Measurements from ENCODE around the gene HOXD8.

The HOXD8 gene

DNA sequence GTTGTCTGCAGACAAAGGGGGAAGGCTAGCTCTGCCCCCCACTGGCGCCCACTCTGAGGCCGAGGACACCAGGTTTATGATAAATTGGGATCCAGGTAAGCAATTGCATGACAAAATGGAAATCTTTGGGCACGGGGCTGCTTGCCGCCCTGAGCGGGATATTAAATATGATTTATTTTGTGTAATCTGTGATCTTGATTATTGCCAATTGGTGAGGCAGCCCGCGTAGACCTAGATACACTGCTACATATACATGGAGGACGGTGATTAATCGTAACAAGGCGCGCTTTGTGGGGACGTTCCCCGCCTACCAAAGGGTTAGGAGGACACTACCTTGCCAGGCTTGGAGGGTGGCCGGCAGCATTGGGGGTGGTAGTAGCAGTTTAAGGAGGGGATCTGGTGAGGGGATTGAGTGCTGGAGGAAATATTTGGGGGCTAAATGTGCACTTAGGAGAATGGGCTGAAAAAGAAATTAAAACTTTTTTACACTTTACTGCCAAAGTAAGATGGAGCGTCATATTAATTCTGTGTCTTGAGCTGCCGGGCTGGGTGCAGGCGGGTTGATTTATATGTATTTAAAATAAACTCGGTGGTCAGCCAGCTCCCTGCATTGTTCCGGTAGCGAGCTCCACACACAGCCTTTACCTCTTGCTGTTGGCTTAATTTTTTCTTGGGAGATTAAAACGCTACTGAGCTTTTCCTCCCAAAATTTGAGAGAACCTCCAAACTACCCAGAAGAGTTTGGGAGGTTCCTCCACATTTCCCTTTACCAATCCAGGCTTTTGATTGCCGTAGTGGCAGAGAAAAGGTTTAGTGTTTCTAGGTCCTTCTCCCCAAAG lies 31.7 kb downstream of the HOXD8 start:
- DNase-seq = no peak

GRCh38 chr2:176161825-176162626 lies 32.5 kb downstream of the HOXD8 start:
- DNase-seq = no peak

GRCh38 chr2:176162911-176163671 lies 33.6 kb downstream of the HOXD8 start:
- DNase-seq = no peak

GRCh38 chr2:176163672-176164056 lies 34.2 kb downstream of the HOXD8 start:
- DNase-seq = no peak

DNA sequence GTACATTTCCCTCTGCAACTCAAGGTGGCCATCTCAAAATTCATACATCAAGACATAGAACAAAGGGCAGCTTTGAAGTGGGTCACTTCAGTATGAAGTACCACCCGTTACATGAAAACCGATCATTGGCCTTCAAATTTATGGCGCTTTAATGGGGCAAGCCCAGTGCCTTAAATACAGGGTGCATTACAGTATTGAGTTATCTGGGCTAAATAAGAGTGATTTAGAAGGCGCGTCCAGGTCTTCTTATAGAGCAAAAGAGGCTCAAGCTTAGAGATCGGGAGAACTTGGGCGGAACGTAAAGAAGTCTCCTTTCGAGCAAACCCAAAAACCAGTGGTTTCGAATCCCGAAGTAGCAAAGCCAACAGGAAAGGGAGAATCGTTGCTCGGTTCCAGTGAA lies 34.7 kb downstream of the HOXD8 start:
- no peak for DNase-seq

GRCh38 chr2:176164611-176165369 lies 35.3 kb downstream of the HOXD8 start:
- DNase-seq = no peak

DNA sequence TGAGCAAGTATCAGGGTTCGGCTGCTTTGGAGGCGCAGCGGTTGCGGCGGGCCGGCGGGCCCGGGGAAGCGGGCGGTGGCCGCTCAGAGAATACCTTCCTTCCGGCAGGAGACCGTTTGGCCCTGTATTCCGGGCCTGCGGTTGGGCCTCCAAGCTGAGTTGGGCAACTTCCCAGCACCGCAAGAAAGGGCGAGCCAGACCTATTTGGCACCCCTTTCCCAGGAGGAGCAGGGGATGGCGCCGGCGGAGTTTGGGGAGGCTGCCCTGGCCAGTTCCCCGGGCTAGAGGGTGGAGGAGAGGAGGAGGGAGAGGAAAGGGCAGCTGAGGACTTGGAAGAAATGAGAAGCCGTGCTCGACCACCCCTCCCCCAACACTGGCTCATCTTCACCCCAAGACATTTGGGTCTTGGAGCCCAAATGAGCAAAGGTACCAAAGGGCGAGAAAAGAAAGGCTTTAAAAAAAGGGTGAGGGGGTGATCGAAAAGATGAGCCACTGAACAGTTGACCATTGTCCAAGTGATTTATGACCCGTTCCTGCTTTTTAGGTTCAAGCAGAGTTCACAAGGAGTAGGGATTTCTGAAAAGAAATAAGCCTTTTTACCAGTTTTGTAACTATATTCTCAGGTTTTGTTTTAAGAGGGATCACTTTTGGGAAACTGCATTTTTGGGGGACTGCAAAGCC lies 36.0 kb downstream of the HOXD8 start:
- no peak for DNase-seq

DNA sequence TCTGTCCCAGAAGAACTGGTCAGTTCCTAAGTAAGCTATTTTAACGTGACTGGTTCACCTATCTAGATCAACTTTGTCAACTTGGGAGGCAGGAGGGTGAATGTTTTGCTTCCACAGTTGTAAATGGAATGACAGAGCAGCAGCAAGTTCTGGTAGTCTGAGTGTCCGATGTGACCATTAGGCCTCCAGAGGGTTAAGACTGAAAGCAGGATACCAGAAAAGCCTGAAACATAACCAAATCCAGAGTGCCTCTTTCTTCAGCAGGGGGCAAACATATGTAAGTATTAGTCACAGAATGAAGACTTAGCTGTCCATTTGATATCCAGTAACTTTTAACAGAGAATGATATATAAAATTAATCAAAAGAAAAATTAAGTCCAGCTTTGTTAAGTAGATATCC lies 36.8 kb downstream of the HOXD8 start:
- no peak for DNase-seq

DNA sequence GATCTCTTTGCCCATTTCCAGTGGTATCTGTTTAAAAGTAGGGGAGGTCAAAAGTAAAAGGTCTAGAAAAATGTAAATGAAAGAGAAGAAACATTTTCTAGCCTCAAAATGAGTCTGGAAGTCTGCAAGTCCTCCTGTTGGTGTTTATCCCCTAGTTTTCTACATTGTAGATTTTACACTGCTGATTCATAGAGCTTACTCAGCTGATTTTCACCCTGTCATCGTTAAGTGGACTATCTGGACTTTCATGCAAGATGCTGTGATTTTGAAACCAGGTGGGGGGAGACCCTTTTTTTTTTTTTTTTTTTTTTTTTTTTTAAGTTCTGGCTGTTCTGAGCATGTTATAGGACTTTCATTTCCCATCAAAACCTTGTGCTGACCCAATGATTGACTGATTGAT lies 37.9 kb downstream of the HOXD8 start:
- no peak for DNase-seq

- DNase-seq = no peak
Observed at GRCh38 chr2:176169181-176169580, 39.7 kb downstream of the HOXD8 start.

- no peak for DNase-seq
Observed at GRCh38 chr2:176169711-176170110, 40.2 kb downstream of the HOXD8 start.

- DNase-seq = no peak
Observed at GRCh38 chr2:176170602-176171305, 41.2 kb downstream of the HOXD8 start.

- no peak for DNase-seq
Observed at GRCh38 chr2:176171351-176172006, 42.0 kb downstream of the HOXD8 start.

GRCh38 chr2:176172007-176172894 lies 42.7 kb downstream of the HOXD8 start:
- DNase-seq = no peak

- no peak for DNase-seq
Observed at GRCh38 chr2:176172895-176173566, 43.5 kb downstream of the HOXD8 start.

DNA sequence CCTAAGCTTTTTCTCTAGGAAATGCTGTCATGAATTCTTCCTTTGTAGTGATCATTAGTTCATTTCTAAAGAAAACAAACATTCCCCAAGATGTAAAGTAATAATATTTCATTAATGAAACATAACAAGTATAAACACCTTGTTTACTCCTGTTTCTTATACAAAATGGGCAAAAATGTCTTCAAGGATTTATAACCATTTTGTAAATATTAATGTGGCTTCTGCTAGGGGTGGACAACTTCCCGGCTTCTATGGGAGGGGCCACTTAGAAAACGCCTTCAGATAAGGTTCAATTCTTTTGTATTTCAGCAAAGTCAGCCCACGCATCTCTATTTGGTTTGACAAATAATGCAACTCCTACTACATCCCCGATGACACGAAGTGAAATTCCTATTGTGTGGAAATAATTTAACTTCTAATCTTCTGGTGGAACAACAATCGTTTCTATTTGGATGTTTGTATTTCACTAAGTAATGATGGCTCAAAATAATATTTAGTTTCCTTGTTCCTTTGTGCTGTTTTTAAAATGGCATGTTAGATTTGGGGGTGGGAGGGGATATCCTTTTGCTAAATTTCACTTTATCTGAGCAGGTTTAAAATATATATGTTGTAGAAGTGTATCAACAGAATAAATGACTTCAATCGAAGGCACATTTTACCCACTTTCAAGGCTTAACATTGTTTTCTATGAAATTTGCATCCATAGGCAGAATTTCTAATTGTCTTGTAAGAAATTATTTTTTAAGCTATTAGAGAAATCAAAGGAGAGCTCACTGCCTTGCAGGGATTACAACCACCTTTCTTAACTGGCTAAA lies 44.3 kb downstream of the HOXD8 start:
- no peak for DNase-seq

- no peak for DNase-seq
Observed at GRCh38 chr2:176174382-176174823, 44.9 kb downstream of the HOXD8 start.

All from activated effector memory CD4-positive, alpha-beta T cell treated with anti-CD3 and anti-CD28 coated beads, Interleukin-2, amount 50 U/mL, for 16 hours (primary cell).